Mucosa of gallbladder (tissue), 1 donor: Measurements from ENCODE around the gene OXGR1. TPM values are rescaled to one million over a fixed set of nuclear protein-coding genes. Genes with fewer than 3 reads are reported as not detected.
"Not testable (repeated sequence)": the region's sequence is repeated elsewhere in the genome, so short reads cannot be mapped to it uniquely, and the experiment has no call there.

Source experiments
- DNase-seq: peaks from one replicate; pipeline ENCODE4 v3.0.0-alpha.2; 2020; ENCODE audit warnings: low spot score
- total RNA-seq: library from RNA; stranded (reverse); gene quantifications from one replicate; pipeline ENCODE4 v1.2.1, GENCODE V29; 2021
- donor health status: DM: no; HTN: no; CAD: no.

The OXGR1 gene
- total RNA-seq, 1 donor from 2014 or later: not detected

- DNase-seq: no peak
These were observed 11.5 kb upstream of the OXGR1 start for GRCh38 chr13:97005625-97006262.

- DNase-seq: no peak
These were observed 10.6 kb upstream of the OXGR1 start for GRCh38 chr13:97004886-97005285.

GRCh38 chr13:97004096-97004876 lies 10.0 kb upstream of the OXGR1 start:
- no peak for DNase-seq

GRCh38 chr13:97003071-97003470 lies 8.8 kb upstream of the OXGR1 start:
- DNase-seq: no peak

- no peak for DNase-seq
These were observed 8.3 kb upstream of the OXGR1 start for GRCh38 chr13:97002581-97002980.

GRCh38 chr13:97001636-97002035 lies 7.4 kb upstream of the OXGR1 start:
- DNase-seq: no peak

GRCh38 chr13:97000295-97000925 lies 6.1 kb upstream of the OXGR1 start:
- DNase-seq: no peak

- DNase-seq: no peak
These were observed 4.8 kb upstream of the OXGR1 start for GRCh38 chr13:96999091-96999490.

GRCh38 chr13:96998051-96998450 lies 3.8 kb upstream of the OXGR1 start:
- DNase-seq: no peak

GRCh38 chr13:96996886-96997285 lies 2.6 kb upstream of the OXGR1 start:
- DNase-seq: no peak

GRCh38 chr13:96996107-96996506 lies 1.8 kb upstream of the OXGR1 start:
- DNase-seq: no peak

- no peak for DNase-seq
These were observed 575 bp upstream of the OXGR1 start for GRCh38 chr13:96994858-96995243.

- DNase-seq: no peak
These were observed 651 bp downstream of the OXGR1 start for GRCh38 chr13:96993634-96994016.

GRCh38 chr13:96992633-96993032 lies 1.6 kb downstream of the OXGR1 start:
- DNase-seq: no peak

- DNase-seq: no peak
These were observed 3.2 kb downstream of the OXGR1 start for GRCh38 chr13:96991072-96991471.

GRCh38 chr13:96988441-96988840 lies 5.8 kb downstream of the OXGR1 start:
- no peak for DNase-seq

- peak; percentile 46 for DNase-seq
These were observed 10.2 kb downstream of the OXGR1 start for GRCh38 chr13:96984051-96984508.

- no peak for DNase-seq
These were observed 11.6 kb downstream of the OXGR1 start for GRCh38 chr13:96982672-96983071.

- DNase-seq: not testable (repeated sequence)
These were observed 14.4 kb downstream of the OXGR1 start for GRCh38 chr13:96979861-96980260.

GRCh38 chr13:96968027-96968426 lies 26.2 kb downstream of the OXGR1 start:
- no peak for DNase-seq

GRCh38 chr13:96967248-96967745 lies 27.0 kb downstream of the OXGR1 start:
- DNase-seq: no peak

GRCh38 chr13:96966415-96967102 lies 27.7 kb downstream of the OXGR1 start:
- no peak for DNase-seq
